ENCODE measurements around the gene AKR1C2. TPM values are rescaled to one million over a fixed set of nuclear protein-coding genes. Genes with fewer than 3 reads are reported as not detected.
A peak's percentile ranks its signal among the peaks of the same experiment; 100 is the strongest.
"Not testable (repeated sequence)": the region's sequence is repeated elsewhere in the genome, so short reads cannot be mapped to it uniquely, and the experiment has no call there.

The AKR1C2 gene
- polyA plus RNA-seq, 2 of the 4 experiments (the other 2 are of a cell fraction): 5,660 to 6,805 TPM

DNA sequence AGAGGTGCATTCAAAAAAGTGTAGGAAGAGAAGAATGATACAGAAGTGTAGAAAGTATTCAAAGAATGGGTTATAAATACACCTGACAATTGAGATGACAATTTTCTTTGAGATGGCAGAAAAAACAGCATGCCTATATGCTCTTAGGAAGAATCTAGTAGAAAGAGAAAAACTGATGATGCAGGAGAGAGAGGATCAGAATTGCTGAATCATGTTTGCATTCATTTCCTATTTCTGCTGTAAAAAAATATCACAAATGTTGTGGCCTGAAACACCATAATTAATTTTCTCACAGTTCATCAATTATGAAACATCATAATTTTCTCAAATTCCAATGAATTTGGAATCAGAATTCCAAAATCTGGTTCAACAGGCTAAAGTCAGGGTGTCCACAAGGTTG lies 50.3 kb downstream of the AKR1C2 start:
- CTCF ChIA-PET: no interaction called here
- H3K4me2 ChIP-seq: no peak overlapping the region
- H3K4me3 ChIP-seq: no peak overlapping the region
- no peak for ATAC-seq
- POLR2A ChIA-PET: no interaction called here
- H3K27ac ChIP-seq: peak overlapping the region; percentile 74 to 78
- no peak for DNase-seq (ENCODE audit: low read depth in 1 of 2, low spot score in 1 of 2)
- H3K9me3 ChIP-seq: no peaks in the 10 kb centered on the region
- no peak for FAIRE-seq
- TF ChIP-seq BHLHE40 (IDR thresholded peaks at IDR 0.05; ENCODE audit: low read depth, low read length): no peak
- no peak for TF ChIP-seq RARB (CRISPR knock-in tag; IDR thresholded peaks at IDR 0.05)
- TF ChIP-seq MAFK (IDR thresholded peaks at IDR 0.05; ENCODE audit: partially characterized antibody): peak; percentile 91
- no peak for TF ChIP-seq MAZ (IDR thresholded peaks at IDR 0.05; ENCODE audit: borderline replicate concordance, low read depth, low read length)
- TF ChIP-seq RNF2 (IDR thresholded peaks at IDR 0.05; ENCODE audit: borderline replicate concordance, low read depth): no peak
- peak; percentile 77 for TF ChIP-seq NFE2L2 (conservative IDR thresholded peaks at IDR 0.05; ENCODE audit: low read length)
- TF ChIP-seq USF2 (IDR thresholded peaks at IDR 0.05): no peak
- TF ChIP-seq POLR2AphosphoS2 (conservative IDR thresholded peaks at IDR 0.05; ENCODE audit: low read length): no peak
- TF ChIP-seq ATOH8 (CRISPR knock-in tag; IDR thresholded peaks at IDR 0.05; ENCODE audit: low read depth): no peak
- no peak for TF ChIP-seq ELK1 (IDR thresholded peaks at IDR 0.05; ENCODE audit: low read depth, low read length)
- no peak for TF ChIP-seq FOSL2 (IDR thresholded peaks at IDR 0.05)
- no peak for TF ChIP-seq FOSL2 (CRISPR knock-in tag; IDR thresholded peaks at IDR 0.05)
- peaks cover 59% of the 10 kb centered on the region for H3K4me1 ChIP-seq

DNA sequence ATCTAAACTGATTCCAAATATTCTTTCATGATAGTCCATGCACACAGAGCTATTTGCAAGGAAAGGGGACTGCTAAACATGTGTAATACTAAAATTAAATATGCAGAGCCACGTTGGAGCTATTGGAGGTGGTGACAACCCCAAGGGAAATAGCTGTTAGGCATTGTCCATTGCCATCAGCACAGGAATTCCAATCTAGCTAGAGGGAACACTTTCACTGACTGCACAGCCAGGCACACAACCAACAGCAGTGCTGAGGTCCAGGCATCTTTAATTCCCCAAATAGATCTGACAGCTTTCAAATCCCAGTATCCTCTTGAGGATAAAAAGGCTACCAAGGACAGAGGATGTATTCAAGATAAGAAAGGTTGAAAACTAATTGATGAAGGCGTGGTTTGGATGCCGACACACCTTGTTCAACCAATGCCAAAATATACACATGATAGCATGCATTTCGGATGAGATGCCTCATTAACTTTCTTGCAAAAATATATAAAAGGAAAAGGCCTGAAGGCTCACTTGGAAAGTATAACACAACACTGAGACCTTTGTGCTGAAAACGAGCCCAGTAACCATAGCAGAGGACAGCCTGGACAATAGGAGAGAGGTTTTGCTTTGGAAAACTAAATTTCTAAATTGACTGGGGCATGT lies 52.0 kb downstream of the AKR1C2 start:
- Histone ChIP-seq H3K27ac (peak overlapping the region; percentile 89 to 91; a peak in 4 of 6 replicates), H3K4me1 (peaks cover 57% of the 10 kb centered on the region)
- FAIRE-seq: peak; percentile 74
- WGBS (ENCODE audit: missing lambda C conversion rate): 67% methylated on average over 5 of the region's 5 CpGs
- H3K9me3 ChIP-seq; ATAC-seq; DNase-seq (ENCODE audit: low read depth in 1 of 2, low spot score in 1 of 2); POLR2A ChIA-PET; H3K4me3 ChIP-seq; H3K4me2 ChIP-seq: not testable (repeated sequence)
- CTCF ChIA-PET: interaction anchor here (1.2 kb wide), 1 partner anchor 102 kb away, joined by 6 read pairs; no protein-coding TSS in a partner anchor

DNA sequence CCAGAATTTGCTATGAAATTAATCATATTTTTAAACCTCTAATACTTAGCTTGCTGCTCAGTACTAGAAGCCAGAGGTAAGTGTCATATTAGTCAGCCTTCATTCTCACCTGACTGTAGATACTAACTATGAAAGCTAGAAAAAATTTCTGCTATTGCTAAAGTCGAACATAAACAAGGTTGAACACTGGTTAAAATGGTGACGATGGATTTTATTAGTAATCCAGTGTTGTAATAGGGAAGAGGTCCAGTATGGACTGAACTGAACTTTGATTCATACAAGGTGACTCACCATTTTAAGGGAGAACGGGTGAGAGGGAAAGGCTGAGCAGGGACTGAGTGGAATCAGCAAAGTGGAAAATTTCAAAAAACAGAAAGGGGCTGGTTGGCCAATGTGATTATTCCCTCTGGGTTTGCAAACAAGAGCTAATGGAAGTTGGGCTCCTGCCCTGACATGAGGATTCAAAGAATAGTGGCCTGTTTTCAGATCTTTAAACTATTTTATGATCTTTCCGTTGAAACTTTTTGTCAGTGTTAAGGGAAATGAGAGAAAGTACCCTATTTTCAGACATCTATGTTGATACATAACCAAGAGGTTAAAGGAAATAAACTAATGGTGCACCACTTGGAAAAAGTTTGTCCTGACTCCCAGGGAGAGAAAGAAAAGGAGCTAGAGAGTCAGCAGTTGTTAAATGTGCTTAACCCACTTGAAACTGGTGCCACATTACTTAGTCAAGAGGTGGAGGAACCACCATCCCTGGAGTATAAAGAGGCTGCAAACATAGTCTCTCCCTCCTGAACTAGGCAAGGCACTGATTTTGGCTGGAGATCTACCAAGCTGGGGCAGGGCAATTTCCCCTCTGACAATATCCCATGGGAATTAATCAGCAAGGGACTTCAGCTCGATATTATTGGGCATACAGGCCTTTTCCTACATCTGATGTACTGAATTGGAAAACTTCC lies 55.7 kb downstream of the AKR1C2 start:
- POLR2A ChIA-PET: interaction anchor here (0.9 to 3.3 kb wide), 6 partner anchors 15 to 337 kb away, joined by 3 to 15 read pairs (median 4); partner anchors contain the start of gene AKR1C1
- peak overlapping the region; percentile 77 for H3K4me2 ChIP-seq
- peak overlapping the region; percentile 6; the same call in 1 of the 3 replicates for H3K4me3 ChIP-seq
- DNase-seq (ENCODE audit: low read depth in 1 of 2, low spot score in 1 of 2) (peak; percentile 92), ATAC-seq (peak; percentile 92 to 93), FAIRE-seq (peak; percentile 88)
- H3K4me1 ChIP-seq: peaks cover 71% of the 10 kb centered on the region
- 11% methylated on average over 5 of the region's 5 CpGs for WGBS (ENCODE audit: missing lambda C conversion rate)
- CTCF ChIA-PET: interaction anchor here (1.6 to 2.1 kb wide), 2 partner anchors 98 to 135 kb away, joined by 4 to 9 read pairs; no protein-coding TSS in a partner anchor
- H3K9me3 ChIP-seq: peaks cover 11% of the 10 kb centered on the region; the same call in 2 of the 3 replicates
- peak overlapping the region; percentile 89 to 91 for H3K27ac ChIP-seq
- TF ChIP-seq USF2 (IDR thresholded peaks at IDR 0.05) (no peak), EHMT2 (IDR thresholded peaks at IDR 0.05; ENCODE audit: low read depth) (no peak), SREBF2 (IDR thresholded peaks at IDR 0.05) (no peak), NPAS2 (CRISPR knock-in tag; IDR thresholded peaks at IDR 0.05; ENCODE audit: borderline replicate concordance) (no peak), HOXA7 (CRISPR knock-in tag; IDR thresholded peaks at IDR 0.05) (no peak), SMC3 (IDR thresholded peaks at IDR 0.05) (0 out of 3 replicates have a peak, but pooled peaks have one; percentile 33), KDM1A (IDR thresholded peaks at IDR 0.05; ENCODE audit: low read depth) (no peak), JUNB (IDR thresholded peaks at IDR 0.05) (peak; percentile 88), RARB (CRISPR knock-in tag; IDR thresholded peaks at IDR 0.05) (no peak), ELK1 (IDR thresholded peaks at IDR 0.05; ENCODE audit: low read depth, low read length) (no peak), ZFP36 (IDR thresholded peaks at IDR 0.05; ENCODE audit: borderline replicate concordance, partially characterized antibody) (no peak), JUN (IDR thresholded peaks at IDR 0.05) (peak; percentile 72 to 78; a peak in 3 of 5 replicates), RAD21 (conservative IDR thresholded peaks at IDR 0.05 in 1 of 2, IDR thresholded peaks at IDR 0.05 in 1 of 2) (peak; percentile 4 to 29; a peak in 2 of 5 replicates), FOSL2 (IDR thresholded peaks at IDR 0.05) (peak; percentile 92), FOSL2 (CRISPR knock-in tag; IDR thresholded peaks at IDR 0.05) (peak; percentile 99), CBX2 (IDR thresholded peaks at IDR 0.05; ENCODE audit: borderline replicate concordance, low read depth) (no peak), CHD2 (IDR thresholded peaks at IDR 0.05; ENCODE audit: low read length, partially characterized antibody) (no peak), POLR2AphosphoS2 (conservative IDR thresholded peaks at IDR 0.05; ENCODE audit: low read length) (no peak), RFX5 (IDR thresholded peaks at IDR 0.05) (no peak)

All from A549 (cell line).